Uterus (tissue), 2 donors: ENCODE data around the gene TRIM44.

Experiments
- CTCF ChIP-seq, 4 experiments: fragments of 200-600 bp in 2 of 4; fragments of 450-650 bp in 2 of 4; sonication (generic) in 2 of 4; IDR thresholded peaks; one replicate each; pipeline ENCODE4 v1.5.1; 2016 to 2019; ENCODE audit warnings: antibody characterized with exemption in 4 of 4, mild to moderate bottlenecking in 2 of 4, moderate library complexity in 1 of 4
- POLR2A ChIP-seq, 2 donors: fragments of 450-650 bp; IDR thresholded peaks; one replicate each; pipeline ENCODE4 v1.6.1; 2016; ENCODE audit warnings: antibody characterized with exemption in 2 of 2, mild to moderate bottlenecking in 1 of 2, moderate library complexity in 1 of 2

GRCh38 chr11:35847473-35847872 lies 184.9 kb downstream of the TRIM44 start:
- TF ChIP-seq CTCF (IDR thresholded peaks at IDR 0.05) (no peak), POLR2A (IDR thresholded peaks at IDR 0.05) (no peak)
